ENCODE measurements around the gene RFWD3.

RFWD3 gene

GRCh38 chr16:74649839-74650504 lies 16.7 kb downstream of the RFWD3 start:
- peaks cover 6 to 20% of the 10 kb centered on the region in 2 donors for H3K36me3 ChIP-seq (ENCODE audit: control insufficient read depth in 2 of 2, insufficient read depth in 2 of 2, low read length in 2 of 2)

GRCh38 chr16:74641969-74642368 lies 24.7 kb downstream of the RFWD3 start:
- Histone ChIP-seq H3K36me3 (ENCODE audit: control insufficient read depth in 2 of 2, insufficient read depth in 2 of 2, low read length in 2 of 2) (peaks cover 21 to 29% of the 10 kb centered on the region in 2 donors), H3K9me3 (ENCODE audit: control insufficient read depth in 2 of 2, low read length in 2 of 2) (no peaks in the 10 kb centered on the region), H3K27ac (ENCODE audit: low read length) (no peak overlapping the region), H3K9ac (ENCODE audit: low read length in 2 of 2) (no peak overlapping the region), H3K4me1 (ENCODE audit: control insufficient read depth, insufficient read depth, low read length) (no peaks in the 10 kb centered on the region), H3K4me3 (ENCODE audit: low read length in 2 of 2) (no peak overlapping the region), H3K27me3 (ENCODE audit: control insufficient read depth in 1 of 2, insufficient read depth in 2 of 2, low read length in 2 of 2) (no peaks in the 10 kb centered on the region)

More at GRCh38 chr16:74649839-74650504, 16.7 kb downstream of the RFWD3 start:
- H3K27me3 ChIP-seq (ENCODE audit: control insufficient read depth in 1 of 2, insufficient read depth in 2 of 2, low read length in 2 of 2), result no peaks in the 10 kb centered on the region
- no peak overlapping the region for H3K27ac ChIP-seq (ENCODE audit: low read length)
- no peaks in the 10 kb centered on the region for H3K4me1 ChIP-seq (ENCODE audit: control insufficient read depth, insufficient read depth, low read length)
- no peaks in the 10 kb centered on the region for H3K9me3 ChIP-seq (ENCODE audit: control insufficient read depth in 2 of 2, low read length in 2 of 2)
- H3K4me3 ChIP-seq (ENCODE audit: low read length in 2 of 2), result no peak overlapping the region
- H3K9ac ChIP-seq (ENCODE audit: low read length in 2 of 2), result no peak overlapping the region

GRCh38 chr16:74637742-74638453 lies 28.8 kb downstream of the RFWD3 start:
- peaks cover 11 to 20% of the 10 kb centered on the region in 2 donors for H3K36me3 ChIP-seq (ENCODE audit: control insufficient read depth in 2 of 2, insufficient read depth in 2 of 2, low read length in 2 of 2)
- no peak overlapping the region for H3K9ac ChIP-seq (ENCODE audit: low read length in 2 of 2)
- no peaks in the 10 kb centered on the region for H3K27me3 ChIP-seq (ENCODE audit: control insufficient read depth in 1 of 2, insufficient read depth in 2 of 2, low read length in 2 of 2)
- H3K4me1 ChIP-seq (ENCODE audit: control insufficient read depth, insufficient read depth, low read length), result no peaks in the 10 kb centered on the region
- H3K27ac ChIP-seq (ENCODE audit: low read length), result no peak overlapping the region
- H3K4me3 ChIP-seq (ENCODE audit: low read length in 2 of 2), result no peak overlapping the region
- no peaks in the 10 kb centered on the region for H3K9me3 ChIP-seq (ENCODE audit: control insufficient read depth in 2 of 2, low read length in 2 of 2)

- no peak overlapping the region for H3K27ac ChIP-seq (ENCODE audit: low read length)
- peaks cover 18 to 31% of the 10 kb centered on the region in 2 donors for H3K36me3 ChIP-seq (ENCODE audit: control insufficient read depth in 2 of 2, insufficient read depth in 2 of 2, low read length in 2 of 2)
- no peaks in the 10 kb centered on the region for H3K9me3 ChIP-seq (ENCODE audit: control insufficient read depth in 2 of 2, low read length in 2 of 2)
- H3K9ac ChIP-seq (ENCODE audit: low read length in 2 of 2), result no peak overlapping the region
- H3K27me3 ChIP-seq (ENCODE audit: control insufficient read depth in 1 of 2, insufficient read depth in 2 of 2, low read length in 2 of 2), result no peaks in the 10 kb centered on the region
- H3K4me3 ChIP-seq (ENCODE audit: low read length in 2 of 2), result no peak overlapping the region
- no peaks in the 10 kb centered on the region for H3K4me1 ChIP-seq (ENCODE audit: control insufficient read depth, insufficient read depth, low read length)
Measured at GRCh38 chr16:74635303-74635702, 31.4 kb downstream of the RFWD3 start.

- H3K9ac ChIP-seq (ENCODE audit: low read length in 2 of 2), result no peak overlapping the region
- no peaks in the 10 kb centered on the region for H3K9me3 ChIP-seq (ENCODE audit: control insufficient read depth in 2 of 2, low read length in 2 of 2)
- H3K27ac ChIP-seq (ENCODE audit: low read length), result no peak overlapping the region
- H3K4me1 ChIP-seq (ENCODE audit: control insufficient read depth, insufficient read depth, low read length), result no peaks in the 10 kb centered on the region
- no peak overlapping the region for H3K4me3 ChIP-seq (ENCODE audit: low read length in 2 of 2)
- H3K36me3 ChIP-seq (ENCODE audit: control insufficient read depth in 2 of 2, insufficient read depth in 2 of 2, low read length in 2 of 2), result peaks cover 22 to 33% of the 10 kb centered on the region in 2 donors
- no peaks in the 10 kb centered on the region for H3K27me3 ChIP-seq (ENCODE audit: control insufficient read depth in 1 of 2, insufficient read depth in 2 of 2, low read length in 2 of 2)
Measured at GRCh38 chr16:74633686-74634085, 33.0 kb downstream of the RFWD3 start.

- Histone ChIP-seq H3K9me3 (ENCODE audit: control insufficient read depth in 2 of 2, low read length in 2 of 2) (no peaks in the 10 kb centered on the region), H3K4me1 (ENCODE audit: control insufficient read depth, insufficient read depth, low read length) (peaks cover 4% of the 10 kb centered on the region), H3K27ac (ENCODE audit: low read length) (no peak overlapping the region), H3K4me3 (ENCODE audit: low read length in 2 of 2) (no peak overlapping the region), H3K9ac (ENCODE audit: low read length in 2 of 2) (no peak overlapping the region), H3K36me3 (ENCODE audit: control insufficient read depth in 2 of 2, insufficient read depth in 2 of 2, low read length in 2 of 2) (peaks cover 44 to 55% of the 10 kb centered on the region in 2 donors), H3K27me3 (ENCODE audit: control insufficient read depth in 1 of 2, insufficient read depth in 2 of 2, low read length in 2 of 2) (no peaks in the 10 kb centered on the region)
Measured at GRCh38 chr16:74627506-74628220, 39.0 kb downstream of the RFWD3 start.

GRCh38 chr16:74626741-74627416 lies 39.8 kb downstream of the RFWD3 start:
- H3K9me3 ChIP-seq (ENCODE audit: control insufficient read depth in 2 of 2, low read length in 2 of 2), result no peaks in the 10 kb centered on the region
- peaks cover 46 to 56% of the 10 kb centered on the region in 2 donors for H3K36me3 ChIP-seq (ENCODE audit: control insufficient read depth in 2 of 2, insufficient read depth in 2 of 2, low read length in 2 of 2)
- H3K4me1 ChIP-seq (ENCODE audit: control insufficient read depth, insufficient read depth, low read length), result peaks cover 4% of the 10 kb centered on the region
- no peak overlapping the region for H3K9ac ChIP-seq (ENCODE audit: low read length in 2 of 2)
- no peaks in the 10 kb centered on the region for H3K27me3 ChIP-seq (ENCODE audit: control insufficient read depth in 1 of 2, insufficient read depth in 2 of 2, low read length in 2 of 2)
- H3K4me3 ChIP-seq (ENCODE audit: low read length in 2 of 2), result no peak overlapping the region
- H3K27ac ChIP-seq (ENCODE audit: low read length), result no peak overlapping the region

GRCh38 chr16:74625500-74626350 lies 41.0 kb downstream of the RFWD3 start:
- peaks cover 42 to 49% of the 10 kb centered on the region in 2 donors for H3K36me3 ChIP-seq (ENCODE audit: control insufficient read depth in 2 of 2, insufficient read depth in 2 of 2, low read length in 2 of 2)
- no peaks in the 10 kb centered on the region for H3K9me3 ChIP-seq (ENCODE audit: control insufficient read depth in 2 of 2, low read length in 2 of 2)

GRCh38 chr16:74623839-74624235 lies 42.8 kb downstream of the RFWD3 start:
- H3K27ac ChIP-seq (ENCODE audit: low read length), result no peak overlapping the region
- H3K9ac ChIP-seq (ENCODE audit: low read length in 2 of 2), result no peak overlapping the region
- H3K27me3 ChIP-seq (ENCODE audit: control insufficient read depth in 1 of 2, insufficient read depth in 2 of 2, low read length in 2 of 2), result no peaks in the 10 kb centered on the region
- peaks cover 33 to 39% of the 10 kb centered on the region in 2 donors for H3K36me3 ChIP-seq (ENCODE audit: control insufficient read depth in 2 of 2, insufficient read depth in 2 of 2, low read length in 2 of 2)
- H3K4me1 ChIP-seq (ENCODE audit: control insufficient read depth, insufficient read depth, low read length), result peaks cover 4% of the 10 kb centered on the region
- H3K4me3 ChIP-seq (ENCODE audit: low read length in 2 of 2), result no peak overlapping the region
- no peaks in the 10 kb centered on the region for H3K9me3 ChIP-seq (ENCODE audit: control insufficient read depth in 2 of 2, low read length in 2 of 2)

More at GRCh38 chr16:74625500-74626350, 41.0 kb downstream of the RFWD3 start:
- Histone ChIP-seq H3K4me3 (ENCODE audit: low read length in 2 of 2) (no peak overlapping the region), H3K4me1 (ENCODE audit: control insufficient read depth, insufficient read depth, low read length) (peaks cover 4% of the 10 kb centered on the region), H3K27ac (ENCODE audit: low read length) (no peak overlapping the region), H3K27me3 (ENCODE audit: control insufficient read depth in 1 of 2, insufficient read depth in 2 of 2, low read length in 2 of 2) (no peaks in the 10 kb centered on the region), H3K9ac (ENCODE audit: low read length in 2 of 2) (no peak overlapping the region)
